ENCODE measurements around the gene SRSF9. TPM values are rescaled to one million over a fixed set of nuclear protein-coding genes. Genes with fewer than 3 reads are reported as not detected.

Gene SRSF9
- total and polyA plus RNA-seq, 2 donors (not counting 1 experiment from before 2014, with no cell fraction given) = 96.3 to 157 TPM

Small RNA genes lying within 50 kb of the gene (small RNA-seq; reads per million reads assigned to genes)
- gene RF00019 (ENCODE audit: insufficient read length, low read depth, low replicate concordance) = not detected

Other genes starting within 250 kb of the SRSF9 start
- 2.0 and 2.8 TPM in 2 replicates for gene PXN, start 204.0 kb downstream of the SRSF9 start, total RNA-seq
- gene PXN, start 204.0 kb downstream of the SRSF9 start, polyA plus RNA-seq = 3.1 and 5.4 TPM in 2 replicates
- gene RNU4-2, start 177.8 kb downstream of the SRSF9 start, total RNA-seq = 12,344 and 13,004 TPM in 2 replicates
- not detected in 2 replicates for gene RNU4-2, start 177.8 kb downstream of the SRSF9 start, polyA plus RNA-seq
- 3,269 and 3,426 TPM in 2 replicates for gene RNU4-1, start 176.5 kb downstream of the SRSF9 start, total RNA-seq
- not detected in 2 replicates for gene RNU4-1, start 176.5 kb downstream of the SRSF9 start, polyA plus RNA-seq
- gene SIRT4, start 167.4 kb downstream of the SRSF9 start, total RNA-seq = 2.5 and 4.8 TPM in 2 replicates
- gene SIRT4, start 167.4 kb downstream of the SRSF9 start, polyA plus RNA-seq = 1.3 and 1.5 TPM in 2 replicates
- gene PLA2G1B, start 142.0 kb downstream of the SRSF9 start, total RNA-seq = not detected in 2 replicates
- gene PLA2G1B, start 142.0 kb downstream of the SRSF9 start, polyA plus RNA-seq = not detected in 2 replicates
- not detected in 2 replicates for gene MSI1, start 100.6 kb downstream of the SRSF9 start, total RNA-seq
- gene MSI1, start 100.6 kb downstream of the SRSF9 start, polyA plus RNA-seq = not detected in 2 replicates
- gene COX6A1, start 31.6 kb downstream of the SRSF9 start, total RNA-seq = 132 and 137 TPM in 2 replicates
- 366 and 484 TPM in 2 replicates for gene COX6A1, start 31.6 kb downstream of the SRSF9 start, polyA plus RNA-seq
- gene TRIAP1, start 23.4 kb downstream of the SRSF9 start, total RNA-seq = 15.8 and 19.6 TPM in 2 replicates
- gene TRIAP1, start 23.4 kb downstream of the SRSF9 start, polyA plus RNA-seq = 13.8 and 20.5 TPM in 2 replicates
- gene GATC, start 23.3 kb downstream of the SRSF9 start, total RNA-seq = 26.0 and 26.4 TPM in 2 replicates
- gene GATC, start 23.3 kb downstream of the SRSF9 start, polyA plus RNA-seq = 13.8 and 15.0 TPM in 2 replicates
- 132 and 138 TPM in 2 replicates for gene DYNLL1, start 26.4 kb upstream of the SRSF9 start, total RNA-seq
- gene DYNLL1, start 26.4 kb upstream of the SRSF9 start, polyA plus RNA-seq = 74.3 and 116 TPM in 2 replicates
- 22.1 and 25.4 TPM in 2 replicates for gene COQ5, start 59.4 kb upstream of the SRSF9 start, total RNA-seq
- gene COQ5, start 59.4 kb upstream of the SRSF9 start, polyA plus RNA-seq = 9.8 and 14.2 TPM in 2 replicates
- 227 and 236 TPM in 2 replicates for gene RNF10, start 64.6 kb upstream of the SRSF9 start, total RNA-seq
- 163 and 250 TPM in 2 replicates for gene RNF10, start 64.6 kb upstream of the SRSF9 start, polyA plus RNA-seq
- 60.6 and 61.4 TPM in 2 replicates for gene POP5, start 111.7 kb upstream of the SRSF9 start, total RNA-seq
- gene POP5, start 111.7 kb upstream of the SRSF9 start, polyA plus RNA-seq = 98.0 and 107 TPM in 2 replicates
- gene CABP1, start 170.9 kb upstream of the SRSF9 start, total RNA-seq = not detected in 2 replicates
- not detected in 2 replicates for gene CABP1, start 170.9 kb upstream of the SRSF9 start, polyA plus RNA-seq
- 39.8 and 52.6 TPM in 2 replicates for gene MLEC, start 217.4 kb upstream of the SRSF9 start, total RNA-seq
- gene MLEC, start 217.4 kb upstream of the SRSF9 start, polyA plus RNA-seq = 3.4 and 5.5 TPM in 2 replicates
- 19.2 and 22.7 TPM in 2 replicates for gene UNC119B, start 240.7 kb upstream of the SRSF9 start, total RNA-seq
- 5.2 and 7.2 TPM in 2 replicates for gene UNC119B, start 240.7 kb upstream of the SRSF9 start, polyA plus RNA-seq